Endometrium (tissue), 2 donors: ENCODE data around the gene STAC3.

Experiments used
- FAIRE-seq: peaks from 2 replicates; lab custom pipeline; 2012; peaks lifted over from hg19 to GRCh38; lab: Jason Lieb, UNC
- donor health status: control.
- donor health status: control.

STAC3 gene

GRCh38 chr12:57222286-57223190 is 28.4 kb downstream of the STAC3 start:
- no peak for FAIRE-seq

GRCh38 chr12:57221169-57221917 is 29.6 kb downstream of the STAC3 start:
- no peak for FAIRE-seq

- no peak for FAIRE-seq
These were observed 30.2 kb downstream of the STAC3 start for GRCh38 chr12:57220770-57221168.

DNA sequence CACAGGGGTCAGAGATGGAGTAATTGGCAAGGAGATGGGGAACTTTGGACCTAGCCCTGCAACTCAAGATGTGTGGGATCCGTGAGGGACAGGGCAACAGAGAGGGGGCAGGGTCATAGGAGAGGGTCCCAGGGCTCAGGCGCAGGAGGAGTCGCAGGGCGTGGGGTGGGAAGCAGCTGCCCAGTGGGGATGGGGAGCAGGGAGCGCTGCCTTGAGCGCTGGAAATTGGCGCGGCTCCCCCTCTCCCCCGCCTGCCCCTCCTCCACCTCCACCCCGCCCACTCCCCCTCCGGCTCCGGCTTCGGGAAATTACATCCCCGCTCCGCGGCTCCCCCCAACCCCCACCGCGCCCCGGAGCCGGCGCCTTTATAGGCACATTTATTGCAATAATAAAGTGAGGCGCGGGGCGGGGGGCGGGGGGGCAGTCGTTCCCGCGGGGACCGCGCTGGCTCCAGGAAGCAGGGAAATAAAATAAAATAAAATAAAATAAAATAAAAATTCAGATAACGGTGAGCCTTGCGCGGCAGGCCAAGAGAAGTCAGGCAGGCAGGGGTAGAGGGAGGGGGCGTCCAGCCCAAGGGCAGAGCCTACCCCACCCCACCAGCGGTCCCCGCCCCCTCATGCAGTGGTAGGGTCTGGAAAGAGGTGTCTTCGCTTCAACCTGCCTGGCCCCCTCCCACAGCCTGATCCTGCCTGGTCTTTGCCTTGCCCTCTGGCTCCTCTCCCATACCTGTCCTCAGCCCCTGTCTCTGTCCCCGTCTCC is 30.8 kb downstream of the STAC3 start:
- FAIRE-seq: no peak

- FAIRE-seq: no peak
These were observed 31.6 kb downstream of the STAC3 start for GRCh38 chr12:57219205-57219992.

GRCh38 chr12:57218030-57218853 is 32.7 kb downstream of the STAC3 start:
- FAIRE-seq: no peak

- no peak for FAIRE-seq
These were observed 33.8 kb downstream of the STAC3 start for GRCh38 chr12:57216921-57217879.

DNA sequence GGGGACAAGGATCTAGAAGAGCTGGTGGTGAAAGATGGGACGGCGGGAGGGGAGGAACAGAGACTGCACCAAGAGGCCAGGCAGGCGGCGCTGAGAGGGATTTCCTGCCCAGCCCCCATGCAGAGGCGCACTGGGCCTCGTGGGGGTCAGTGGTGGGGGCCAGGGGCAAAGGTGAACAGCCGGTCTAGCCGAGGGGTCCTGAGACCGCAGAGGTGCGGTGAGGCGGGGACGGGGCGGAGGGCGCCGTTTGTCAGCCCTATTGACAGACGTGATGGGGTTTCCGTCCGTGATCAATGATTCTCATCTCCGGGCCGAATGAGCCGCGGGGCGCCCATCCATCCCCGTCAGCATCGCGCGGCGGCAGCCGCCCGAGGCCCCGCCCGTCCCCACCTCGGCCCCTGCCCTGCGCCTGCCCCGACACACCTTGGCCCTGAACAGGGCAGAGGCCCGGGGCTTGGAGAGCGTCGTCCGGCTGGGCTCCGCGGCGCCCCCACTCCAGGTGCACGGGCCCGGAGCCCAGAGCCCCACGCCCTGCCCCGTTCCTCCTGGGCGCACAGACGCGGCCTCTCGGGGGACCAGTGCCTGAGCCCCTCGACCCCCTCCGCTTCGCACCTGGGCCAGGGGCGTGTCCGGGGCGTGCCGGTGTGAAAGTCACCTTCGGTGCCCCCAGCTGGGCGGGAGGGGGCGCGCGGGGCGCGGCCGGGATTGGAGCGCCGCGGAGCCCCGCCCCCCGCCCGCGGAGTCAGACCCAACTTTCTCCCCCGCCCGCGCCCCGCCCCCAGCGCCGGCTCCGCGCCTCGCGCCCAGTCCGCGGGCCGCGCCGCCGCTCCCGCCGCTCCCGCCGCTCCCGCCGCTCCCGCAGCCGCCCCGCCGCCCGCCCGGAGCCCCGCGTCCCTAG is 34.7 kb downstream of the STAC3 start, which contains the start of gene NXPH4:
Gene NXPH4, plus strand, starts transcription at position 781 of the 898 bp plus-strand sequence. CDS start 176 bp downstream, outside the sequence.
- no peak for FAIRE-seq

DNA sequence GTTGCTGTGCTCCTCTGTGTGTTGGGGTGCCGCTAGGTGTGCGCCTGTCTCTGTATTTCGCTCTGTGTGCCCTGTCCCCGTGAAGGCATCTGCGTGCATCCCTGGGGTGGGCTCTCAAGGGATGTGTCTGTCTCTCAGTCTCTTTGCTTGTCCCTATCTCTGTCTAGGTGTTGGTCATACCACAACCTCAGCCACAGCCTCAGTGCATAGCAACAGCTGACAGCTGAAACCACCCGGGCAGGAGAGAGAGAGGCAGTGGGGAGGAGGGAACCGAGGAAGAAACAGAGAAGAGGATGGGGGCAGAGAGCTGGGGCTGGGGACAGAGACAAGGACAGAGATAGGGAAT is 35.3 kb downstream of the STAC3 start:
- FAIRE-seq: no peak

- no peak for FAIRE-seq
These were observed 35.9 kb downstream of the STAC3 start for GRCh38 chr12:57215065-57215464.

DNA sequence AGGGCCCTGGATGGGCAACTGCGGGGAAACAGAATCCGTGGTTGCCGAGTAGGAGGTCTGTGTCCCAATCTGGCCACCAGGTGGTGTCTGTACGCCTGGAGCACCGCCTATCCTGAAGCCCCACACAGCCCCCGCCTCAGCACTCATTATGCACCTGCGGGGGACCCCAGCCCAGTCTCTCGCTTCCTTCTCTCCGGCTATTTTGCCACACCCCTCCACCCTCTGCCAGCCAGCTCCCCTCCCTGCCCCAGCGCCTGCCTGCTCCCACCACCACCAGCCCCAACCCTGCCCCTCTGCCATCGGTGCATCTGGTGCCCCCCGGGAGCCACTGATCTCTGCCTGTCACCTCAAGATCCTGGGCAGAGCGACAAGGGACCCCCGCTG is 36.6 kb downstream of the STAC3 start:
- no peak for FAIRE-seq

- no peak for FAIRE-seq
These were observed 37.1 kb downstream of the STAC3 start for GRCh38 chr12:57213763-57214397.

GRCh38 chr12:57213058-57213715 is 37.8 kb downstream of the STAC3 start:
- peak; percentile 92 for FAIRE-seq

DNA sequence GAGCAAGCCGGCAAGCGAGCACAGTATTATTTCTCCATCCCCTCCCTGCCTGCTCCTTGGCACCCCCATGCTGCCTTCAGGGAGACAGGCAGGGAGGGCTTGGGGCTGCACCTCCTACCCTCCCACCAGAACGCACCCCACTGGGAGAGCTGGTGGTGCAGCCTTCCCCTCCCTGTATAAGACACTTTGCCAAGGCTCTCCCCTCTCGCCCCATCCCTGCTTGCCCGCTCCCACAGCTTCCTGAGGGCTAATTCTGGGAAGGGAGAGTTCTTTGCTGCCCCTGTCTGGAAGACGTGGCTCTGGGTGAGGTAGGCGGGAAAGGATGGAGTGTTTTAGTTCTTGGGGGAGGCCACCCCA is 38.3 kb downstream of the STAC3 start:
- no peak for FAIRE-seq

- FAIRE-seq: no peak
These were observed 38.9 kb downstream of the STAC3 start for GRCh38 chr12:57211791-57212700.

DNA sequence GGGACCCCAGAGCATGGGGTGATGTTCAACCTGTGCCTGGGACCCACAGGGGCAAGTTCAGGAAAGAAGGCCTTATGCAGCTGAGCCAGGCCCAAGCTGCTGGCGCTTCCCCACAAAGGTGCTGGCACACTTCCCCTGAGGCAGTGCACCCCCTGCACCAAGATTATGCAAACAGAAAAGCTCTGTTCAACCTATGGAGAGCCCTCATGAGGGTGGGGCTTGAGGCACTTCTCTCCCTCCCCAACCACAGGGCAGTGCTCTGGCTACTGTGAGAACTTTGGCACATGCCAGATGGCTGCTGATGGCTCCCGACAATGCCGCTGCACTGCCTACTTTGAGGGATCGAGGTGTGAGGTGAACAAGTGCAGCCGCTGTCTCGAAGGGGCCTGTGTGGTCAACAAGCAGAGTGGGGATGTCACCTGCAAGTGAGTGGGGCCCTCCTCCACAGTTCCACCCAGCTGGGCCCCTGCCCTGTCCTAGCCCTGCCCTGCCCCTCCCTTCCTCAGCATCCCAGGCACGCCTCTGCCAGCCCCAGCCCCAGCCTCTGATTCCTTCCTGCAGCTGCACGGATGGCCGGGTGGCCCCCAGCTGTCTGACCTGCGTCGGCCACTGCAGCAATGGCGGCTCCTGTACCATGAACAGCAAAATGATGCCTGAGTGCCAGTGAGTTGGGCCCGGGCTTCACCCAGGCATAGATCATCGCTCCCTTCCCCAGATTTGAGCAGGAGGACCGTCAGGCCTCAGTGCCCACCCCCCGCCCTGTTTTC is 39.9 kb downstream of the STAC3 start:
- FAIRE-seq: no peak
